Endothelial cell of umbilical vein (primary cell): ENCODE measurements around the gene CFAP99. TPM values are rescaled to one million over a fixed set of nuclear protein-coding genes. Genes with fewer than 3 reads are reported as not detected.

Experiments
- BruUV-seq: library from RNA; stranded (reverse); fragments of 400-500 nt; replicated peaks from 2 replicates; lab custom pipeline; 2021; lab: Mats Ljungman, UMichigan
- CTCF ChIA-PET: fragments of 300-600, 350-600 bp; sonication (Branson Sonifier 250); formaldehyde crosslinking; loops from one replicate; lab custom pipeline; 2021; ENCODE audit warnings: antibody characterized with exemption, inconsistent platforms; lab: Charles Lee
- POLR2A ChIA-PET: fragments of 300-600, 350-600 bp; sonication (Branson Sonifier 250); formaldehyde crosslinking; loops from one replicate; lab custom pipeline; 2021; ENCODE audit warnings: antibody characterized with exemption, inconsistent platforms; lab: Charles Lee
- DNase-seq: peaks from one replicate; pipeline ENCODE4 v3.0.0-alpha.2; 2011; ENCODE audit warnings: low read depth, low spot score
- FAIRE-seq: peaks from 2 replicates; lab custom pipeline; 2011; peaks lifted over from hg19 to GRCh38; lab: Jason Lieb, UNC
- H2AFZ ChIP-seq: 2 replicates; pipeline ENCODE4 v1.6.0; 2012; ENCODE audit warnings: low read depth, low read length, control low read depth, inconsistent platforms
- H3K27ac ChIP-seq: 2 replicates; pipeline ENCODE4 v1.5.1; 2011; ENCODE audit warnings: low read depth, mild to moderate bottlenecking, control low read depth, low read length, moderate library complexity; ENCODE audit not compliant: insufficient read depth
- H3K27me3 ChIP-seq, 2 experiments: 2 replicates each; pipeline versions ENCODE4 v1.6.0 to v1.6.1; 2011; ENCODE audit warnings: low read length in 2 of 2, mixed read lengths in 1 of 2; ENCODE audit not compliant: control insufficient read depth in 2 of 2, insufficient read depth in 2 of 2
- H3K36me3 ChIP-seq, 2 experiments: 2 replicates in 1 of 2; 3 replicates in 1 of 2; pipeline ENCODE4 v1.5.1; 2011; ENCODE audit warnings: low read length in 2 of 2, mild to moderate bottlenecking in 1 of 2, moderate library complexity in 1 of 2; ENCODE audit not compliant: control insufficient read depth in 2 of 2, insufficient read depth in 2 of 2; ENCODE audit errors: extremely low read depth in 1 of 2
- H3K4me1 ChIP-seq: 3 replicates; pipeline ENCODE4 v1.5.1; 2011; ENCODE audit warnings: mild to moderate bottlenecking, low read length; ENCODE audit not compliant: control insufficient read depth, insufficient read depth; ENCODE audit errors: extremely low read depth
- H3K4me2 ChIP-seq: 2 replicates; pipeline ENCODE4 v1.6.1; 2011; ENCODE audit warnings: low read length, control low read depth, mixed read lengths; ENCODE audit not compliant: insufficient read depth
- H3K4me3 ChIP-seq, 3 experiments: fragments of 200-600 bp in 1 of 3; sonication (generic), shearing (Covaris generic) in 1 of 3; replicated peaks in 1 of 3; 2 replicates each; pipeline ENCODE4 v1.5.1; 2011 to 2016; ENCODE audit warnings: control low read depth in 3 of 3, low read length in 3 of 3, mild to moderate bottlenecking in 2 of 3, inconsistent platforms in 1 of 3, low read depth in 1 of 3, moderate library complexity in 1 of 3; ENCODE audit not compliant: insufficient read depth in 1 of 3
- H3K79me2 ChIP-seq: 2 replicates; pipeline ENCODE4 v1.6.0; 2012; ENCODE audit warnings: low read length, inconsistent platforms; ENCODE audit not compliant: control insufficient read depth, insufficient read depth
- H3K9ac ChIP-seq: replicated peaks from 2 replicates; pipeline ENCODE3; 2011; ENCODE audit warnings: low read length, control low read depth; ENCODE audit not compliant: insufficient read depth; ENCODE audit errors: extremely low read depth
- H3K9me1 ChIP-seq: replicated peaks from 3 replicates; pipeline ENCODE4 v1.6.0; 2011; ENCODE audit warnings: mild to moderate bottlenecking, low read length; ENCODE audit not compliant: control insufficient read depth, insufficient read depth; ENCODE audit errors: extremely low read depth
- H3K9me3 ChIP-seq: replicated peaks from 2 replicates; pipeline ENCODE4 v1.5.1; 2012; ENCODE audit warnings: low read length, inconsistent platforms; ENCODE audit not compliant: control insufficient read depth, insufficient read depth
- H4K20me1 ChIP-seq: replicated peaks from 2 replicates; pipeline ENCODE3; 2011; ENCODE audit warnings: mild to moderate bottlenecking, low read length; ENCODE audit not compliant: control insufficient read depth, insufficient read depth; ENCODE audit errors: extremely low read depth
- CTCF ChIP-seq, 2 donors: IDR thresholded peaks; 1 replicate in 1 of 2; 2 replicates in 1 of 2; pipeline ENCODE4 v1.5.1; 2011; ENCODE audit warnings: low read length in 2 of 2, mild to moderate bottlenecking in 2 of 2, moderate library complexity in 2 of 2, control low read depth in 1 of 2, inconsistent platforms in 1 of 2, low read depth in 1 of 2; ENCODE audit not compliant: insufficient read depth in 1 of 2; ENCODE audit errors: extremely low read depth in 1 of 2
- EZH2 ChIP-seq: IDR thresholded peaks from 2 replicates; pipeline ENCODE4 v1.6.1; 2012; ENCODE audit warnings: borderline replicate concordance, low read depth, mild to moderate bottlenecking, moderate library complexity, low read length, inconsistent platforms; ENCODE audit not compliant: severe bottlenecking
- FOS ChIP-seq: IDR thresholded peaks from 2 replicates; pipeline ENCODE4 v1.6.1; 2011; ENCODE audit warnings: mild to moderate bottlenecking, low read length, moderate library complexity, borderline replicate concordance; ENCODE audit not compliant: insufficient read depth
- GATA2 ChIP-seq: IDR thresholded peaks from 2 replicates; pipeline ENCODE4 v1.7.0; 2011; ENCODE audit warnings: low read depth, mild to moderate bottlenecking, moderate library complexity, mixed read lengths, low read length; ENCODE audit not compliant: insufficient read length, insufficient read depth
- JUN ChIP-seq: IDR thresholded peaks from 2 replicates; pipeline ENCODE4 v1.6.1; 2011; ENCODE audit warnings: borderline replicate concordance, low read depth; ENCODE audit not compliant: insufficient read length, insufficient read depth
- MAX ChIP-seq: IDR thresholded peaks from 2 replicates; pipeline ENCODE4 v1.6.1; 2011; ENCODE audit not compliant: insufficient read depth, insufficient read length
- MYC ChIP-seq: IDR thresholded peaks from one replicate; pipeline ENCODE4 v1.6.1; 2011; ENCODE audit warnings: mild to moderate bottlenecking, low read depth, low read length
- POLR2A ChIP-seq: IDR thresholded peaks from 2 replicates; pipeline ENCODE4 v1.6.1; 2012; ENCODE audit warnings: low read depth, mild to moderate bottlenecking, control low read depth, low read length
- POLR2AphosphoS5 ChIP-seq: IDR thresholded peaks from 2 replicates; pipeline ENCODE4 v1.6.1; 2012; ENCODE audit warnings: low read depth, mild to moderate bottlenecking, control low read depth, low read length, moderate library complexity; ENCODE audit not compliant: insufficient read depth
- dilution Hi-C: fragments of 300-500 bp; cut with MboI; formaldehyde crosslinking; loops from one replicate; pipeline ENCODE4 v1.15.0; 2019; ENCODE audit warnings: low sequenced_read_pairs; ENCODE audit not compliant: extremely low pct_ligation_motif_present
- intact Hi-C: fragments of 100-400 bp; cut with micrococcal nuclease; formaldehyde crosslinking; loops from one replicate; pipeline ENCODE4 v1.10.0; 2022
- polyA plus RNA-seq, 4 experiments: library from polyadenylated mRNA; depleted of rRNA in 3 of 4; stranded (reverse) in 3 of 4; unstranded in 1 of 4; fragments of >200 nt; gene quantifications; 2 replicates each; pipeline versions ENCODE4 v1.2.1 to v1.2.3, GENCODE V29; 2011 to 2012; ENCODE audit warnings: missing spikeins in 1 of 4
- total RNA-seq: library from RNA; stranded (reverse); gene quantifications from 2 replicates; pipeline ENCODE4 v1.2.3, GENCODE V29; 2021

Gene CFAP99
- total and polyA plus RNA-seq, 2 donors (not counting 3 experiments of a cell fraction or from before 2014, with no cell fraction given): 0.03 TPM; not detected in 1

DNA sequence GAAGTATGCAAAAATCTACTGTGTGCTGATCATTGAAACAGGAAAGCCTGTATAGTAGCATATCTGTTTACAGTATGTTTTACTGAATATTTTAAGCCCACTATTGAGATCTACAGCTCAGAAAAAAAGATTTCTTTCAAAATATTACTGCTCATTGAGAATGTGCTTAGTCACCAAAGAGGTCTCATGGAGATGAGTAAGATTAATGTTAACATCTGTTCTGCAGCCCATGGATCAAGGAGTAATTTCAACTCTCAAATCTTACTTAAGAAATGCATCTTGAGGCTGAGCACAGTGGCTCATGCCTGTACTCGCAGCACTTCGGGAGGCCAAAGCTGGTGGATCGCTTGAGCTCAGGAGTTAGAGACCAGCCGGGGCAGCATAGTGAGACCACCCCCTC lies 53.4 kb downstream of the CFAP99 start:
- H3K79me2 ChIP-seq: peaks cover 92% of the 10 kb centered on the region
- no peaks in the 10 kb centered on the region for H3K27me3 ChIP-seq
- no peak for FAIRE-seq
- intact Hi-C loops (no loop called here), dilution Hi-C loops (no loop called here)
- peaks cover 17% of the 10 kb centered on the region for H4K20me1 ChIP-seq
- no peak overlapping the region for H3K27ac ChIP-seq
- H3K4me3 ChIP-seq: no peak overlapping the region
- H3K36me3 ChIP-seq: peaks cover 2 to 7% of the 10 kb centered on the region in 2 experiments
- no TSS peak for BruUV-seq
- ChIA-PET POLR2A (no interaction called here), CTCF (interaction anchor here (0.9 to 1.6 kb wide), 3 partner anchors 11 to 252 kb away, joined by 3 to 4 read pairs (median 4); no protein-coding TSS in a partner anchor)
- H2AFZ ChIP-seq: no peak overlapping the region
- DNase-seq: no peak
- H3K9me1 ChIP-seq: no peaks in the 10 kb centered on the region
- H3K9ac ChIP-seq: no peak overlapping the region
- H3K4me2 ChIP-seq: no peak overlapping the region
- TF ChIP-seq JUN (no peak), MYC (no peak), POLR2A (no peak), MAX (no peak), POLR2AphosphoS5 (no peak), CTCF (IDR thresholded peaks at IDR 0.05; ENCODE audit: extremely low read depth in 1 of 2, insufficient read depth in 1 of 2, low read depth in 1 of 2, low read length in 2 of 2) (no peak), GATA2 (no peak), FOS (no peak), EZH2 (no peak)
- H3K4me1 ChIP-seq: peaks cover 14% of the 10 kb centered on the region
- H3K9me3 ChIP-seq: no peaks in the 10 kb centered on the region
